Hepatic stellate cell (primary cell): ENCODE data around the gene CSH1.
A peak's percentile ranks its signal among the peaks of the same experiment; 100 is the strongest.
"Not testable (repeated sequence)": the region's sequence is repeated elsewhere in the genome, so short reads cannot be mapped to it uniquely, and the experiment has no call there.

Experiments
- DNase-seq: peaks from one replicate; pipeline ENCODE4 v3.0.0; 2011; ENCODE audit warnings: low spot score

Gene CSH1

GRCh38 chr17:63896524-63897354, at the start of gene CSH1:
Gene CSH1 (minus strand): TSS chr17:63896574. CDS start chr17:63896511, 63 bp downstream.
- not testable (repeated sequence) for DNase-seq

GRCh38 chr17:63945784-63946439, 49.5 kb upstream of the CSH1 start:
- DNase-seq: no peak

GRCh38 chr17:63944736-63945499, 48.5 kb upstream of the CSH1 start:
- DNase-seq: no peak

- DNase-seq: no peak
Observed at GRCh38 chr17:63943745-63944144, 47.4 kb upstream of the CSH1 start.

GRCh38 chr17:63942309-63942985, 46.1 kb upstream of the CSH1 start:
- DNase-seq: no peak

- no peak for DNase-seq
Observed at GRCh38 chr17:63941751-63942150, 45.4 kb upstream of the CSH1 start.

- DNase-seq: no peak
Observed at GRCh38 chr17:63941162-63941561, 44.8 kb upstream of the CSH1 start.

GRCh38 chr17:63940584-63940983, 44.2 kb upstream of the CSH1 start:
- no peak for DNase-seq

- no peak for DNase-seq
Observed at GRCh38 chr17:63939884-63940283, 43.5 kb upstream of the CSH1 start.

- DNase-seq: no peak
Observed at GRCh38 chr17:63939401-63939800, 43.0 kb upstream of the CSH1 start.

GRCh38 chr17:63937920-63938319, 41.5 kb upstream of the CSH1 start:
- no peak for DNase-seq

- no peak for DNase-seq
Observed at GRCh38 chr17:63937319-63937718, 40.9 kb upstream of the CSH1 start.

- DNase-seq: no peak
Observed at GRCh38 chr17:63934183-63935112, 38.1 kb upstream of the CSH1 start.

- no peak for DNase-seq
Observed at GRCh38 chr17:63933598-63933997, 37.2 kb upstream of the CSH1 start.

- no peak for DNase-seq
Observed at GRCh38 chr17:63932721-63933120, 36.3 kb upstream of the CSH1 start.

- DNase-seq: no peak
Observed at GRCh38 chr17:63931981-63932561, 35.7 kb upstream of the CSH1 start, which contains the start of gene CD79B. Gene CD79B (minus strand): TSS chr17:63932331. CDS start chr17:63932261, 70 bp downstream.

- peak; percentile 56 for DNase-seq
Observed at GRCh38 chr17:63930951-63931575, 34.7 kb upstream of the CSH1 start.

GRCh38 chr17:63929860-63930766, 33.7 kb upstream of the CSH1 start:
- no peak for DNase-seq
